Nucleus accumbens (tissue), 56 donors: ENCODE measurements around the gene KCNB1.

Experiments
- DNase-seq, 56 donors: peaks; one replicate each; lab custom pipeline; 2025; lab: John Stamatoyannopoulos, UW

KCNB1 gene

GRCh38 chr20:49475292-49476015, 7.0 kb downstream of the KCNB1 start:
- no peak for DNase-seq

- no peak for DNase-seq
These were observed 11.1 kb downstream of the KCNB1 start for GRCh38 chr20:49471397-49471796.

GRCh38 chr20:49470922-49471321, 11.5 kb downstream of the KCNB1 start:
- no peak for DNase-seq

GRCh38 chr20:49469060-49469459, 13.4 kb downstream of the KCNB1 start:
- no peak for DNase-seq

GRCh38 chr20:49468412-49468811, 14.1 kb downstream of the KCNB1 start:
- peak in 18 of 56 donors; percentile 4 to 60 (median 20) for DNase-seq

- no peak for DNase-seq
These were observed 16.2 kb downstream of the KCNB1 start for GRCh38 chr20:49466114-49466912.

- DNase-seq: no peak
These were observed 17.9 kb downstream of the KCNB1 start for GRCh38 chr20:49464556-49464955.

GRCh38 chr20:49462626-49463025, 19.8 kb downstream of the KCNB1 start:
- DNase-seq: no peak

GRCh38 chr20:49461894-49462620, 20.4 kb downstream of the KCNB1 start:
- no peak for DNase-seq

- DNase-seq: no peak
These were observed 21.6 kb downstream of the KCNB1 start for GRCh38 chr20:49460916-49461315.

GRCh38 chr20:49460131-49460530, 22.3 kb downstream of the KCNB1 start:
- DNase-seq: no peak

GRCh38 chr20:49459684-49460083, 22.8 kb downstream of the KCNB1 start:
- DNase-seq: no peak

- no peak for DNase-seq
These were observed 25.0 kb downstream of the KCNB1 start for GRCh38 chr20:49457444-49457843.

- no peak for DNase-seq
These were observed 25.8 kb downstream of the KCNB1 start for GRCh38 chr20:49456646-49457045.

- DNase-seq: no peak
These were observed 26.8 kb downstream of the KCNB1 start for GRCh38 chr20:49455691-49456090.

- peak in 32 of 56 donors; percentile 8 to 77 (median 30) for DNase-seq
These were observed 30.4 kb downstream of the KCNB1 start for GRCh38 chr20:49452011-49452482.

- DNase-seq: peak in 16 of 56 donors; percentile 7 to 56 (median 21)
These were observed 32.2 kb downstream of the KCNB1 start for GRCh38 chr20:49450281-49450721.

- DNase-seq: no peak
These were observed 33.6 kb downstream of the KCNB1 start for GRCh38 chr20:49448917-49449316.

- DNase-seq: no peak
These were observed 34.3 kb downstream of the KCNB1 start for GRCh38 chr20:49447946-49448809.

- DNase-seq: no peak
These were observed 35.1 kb downstream of the KCNB1 start for GRCh38 chr20:49447364-49447763.
